Fibroblast of gingiva (primary cell): ENCODE results near the gene FLAD1.

Experiments used
- DNase-seq: peaks from one replicate; pipeline ENCODE4 v3.0.0-alpha.2; 2011; ENCODE audit warnings: low read depth

FLAD1 gene

DNA sequence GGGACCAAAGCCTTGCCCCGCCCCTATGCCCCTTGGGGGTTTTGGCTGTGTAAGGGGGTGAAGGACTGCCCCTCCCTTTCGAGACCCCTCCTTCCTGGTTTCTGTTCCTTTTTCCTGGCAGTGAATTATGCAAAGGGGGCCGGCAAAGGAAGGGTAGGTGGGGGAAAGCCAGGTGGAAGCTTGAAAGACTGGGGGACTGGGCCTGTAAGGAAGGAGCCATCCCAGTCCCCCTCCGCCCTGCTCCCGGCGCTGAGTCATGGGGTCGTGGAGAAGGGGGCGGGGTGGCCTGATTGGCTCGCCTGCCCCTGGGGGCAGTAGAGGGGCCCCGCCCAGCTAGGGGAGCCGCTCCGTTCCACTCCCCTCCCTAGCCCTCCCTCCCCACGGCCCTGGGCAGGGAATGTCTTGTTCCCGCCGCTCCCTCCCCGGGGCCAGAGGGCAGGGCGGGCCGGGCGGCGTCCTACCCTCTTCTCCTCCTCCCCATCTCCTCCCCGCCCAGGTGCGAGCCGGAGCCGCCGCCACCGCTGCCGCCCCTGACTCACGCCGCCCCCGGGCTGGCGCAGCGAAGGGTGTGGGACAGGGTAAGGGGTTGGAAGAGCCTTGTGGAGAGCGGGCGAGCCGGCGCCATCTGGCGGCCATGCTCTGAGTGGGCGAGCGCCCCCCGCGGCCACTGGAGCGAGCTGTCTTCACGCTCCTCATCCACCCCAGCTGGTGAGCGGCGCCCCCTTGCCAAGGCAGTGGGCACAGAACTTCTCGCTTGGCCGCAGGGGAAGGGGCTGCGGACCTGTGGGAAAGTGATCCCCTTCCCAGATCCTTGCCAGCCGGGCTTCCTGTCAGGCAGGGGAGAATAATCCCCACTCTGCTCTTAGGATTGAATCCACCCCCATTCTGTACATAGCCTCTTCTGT, 34.1 kb downstream of the FLAD1 start:
- peak; percentile 85 for DNase-seq

DNA sequence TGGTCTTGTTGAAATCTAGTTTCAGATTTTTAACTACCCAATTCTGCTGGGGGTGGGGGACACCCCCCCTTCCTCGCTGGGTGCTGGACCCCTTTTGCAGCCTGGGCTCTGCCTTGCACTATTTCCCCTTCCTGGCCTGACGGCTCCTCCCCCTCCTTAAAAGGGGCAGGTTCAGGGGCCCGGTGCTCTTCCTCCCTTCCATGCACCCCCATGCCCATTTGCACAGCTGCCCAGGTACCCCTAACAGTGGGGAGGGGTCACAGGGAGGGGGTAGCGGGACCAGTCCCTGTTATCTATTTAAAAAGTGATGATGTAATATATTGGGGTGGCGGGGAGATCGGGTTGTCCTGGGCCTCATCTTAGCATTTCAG, 34.8 kb downstream of the FLAD1 start:
- DNase-seq, result no peak

DNA sequence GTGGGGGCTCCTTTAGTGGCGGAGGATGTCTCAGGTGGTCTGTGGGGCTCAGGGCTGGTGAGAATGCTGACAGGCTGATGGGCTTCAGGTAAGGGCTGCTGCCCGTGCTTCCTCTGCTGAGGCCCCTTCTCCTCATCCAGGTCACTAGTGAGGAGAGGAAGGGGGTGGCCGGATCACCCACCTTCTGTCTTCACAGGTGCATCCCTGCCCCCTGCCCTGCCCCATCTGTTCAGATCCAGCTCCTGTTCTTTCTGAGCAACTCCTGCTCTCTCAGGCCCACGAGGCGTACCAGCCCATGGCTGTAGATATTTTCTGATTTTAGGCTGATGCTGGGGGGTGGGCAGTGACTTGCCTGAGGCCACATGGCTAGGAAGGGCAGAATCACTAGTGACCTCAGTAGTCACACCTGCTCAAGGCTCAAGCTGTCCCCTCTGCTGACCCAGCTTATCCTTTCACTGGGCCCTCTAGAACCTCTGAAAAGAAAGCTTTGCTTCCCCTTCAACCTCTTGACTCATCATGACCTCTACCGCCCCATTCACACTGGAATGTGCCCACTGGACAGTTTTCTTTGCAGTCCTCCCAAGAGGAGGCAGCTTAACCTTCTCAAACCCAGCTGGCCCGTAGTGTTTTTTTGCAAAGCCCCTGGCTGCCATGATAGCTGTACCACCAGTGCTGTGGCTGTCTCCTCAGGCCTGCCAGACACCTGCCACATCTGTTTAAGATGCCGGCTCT, 35.6 kb downstream of the FLAD1 start:
- no peak for DNase-seq

DNA sequence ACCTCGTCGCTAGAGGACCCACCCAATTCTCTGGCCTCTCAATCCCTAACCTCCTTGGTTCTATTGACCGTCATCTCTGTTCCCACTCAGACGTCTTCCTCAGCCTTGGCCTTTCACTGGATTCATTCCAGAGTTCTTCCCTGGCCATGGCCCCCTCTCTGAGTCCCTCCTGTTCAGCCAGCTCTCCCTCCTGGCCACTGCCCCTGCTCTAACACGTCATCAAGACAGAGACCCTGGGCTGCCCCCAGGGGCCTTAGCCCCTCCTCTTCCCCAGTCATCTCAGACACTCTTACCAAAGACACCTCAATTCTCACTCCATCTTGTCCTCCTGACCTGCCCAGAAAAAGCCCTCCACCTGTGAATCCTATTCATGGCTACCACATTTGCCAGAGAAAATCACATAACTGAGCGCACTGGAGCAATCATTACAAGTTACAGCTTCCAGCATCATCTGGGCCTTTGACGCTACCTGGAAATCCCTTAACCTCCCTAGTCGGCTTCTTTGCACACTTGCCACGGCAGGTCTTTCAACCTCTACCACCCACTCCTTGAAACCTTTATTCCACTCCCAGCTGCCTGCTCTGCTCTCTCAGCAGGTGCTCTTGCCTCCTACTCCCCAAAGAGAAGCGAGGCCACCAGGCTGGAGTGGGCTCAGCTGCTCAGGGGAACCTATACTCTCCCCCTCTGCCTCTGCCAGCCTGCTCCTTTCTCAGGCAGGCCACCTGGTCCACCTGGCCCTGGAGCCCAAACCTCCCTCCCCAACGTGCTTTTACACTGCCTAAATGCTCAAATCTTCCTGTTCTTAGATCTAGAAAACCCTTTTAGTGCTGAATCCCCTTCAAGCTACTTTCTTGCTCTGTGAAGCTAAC, 36.5 kb downstream of the FLAD1 start:
- no peak for DNase-seq

DNA sequence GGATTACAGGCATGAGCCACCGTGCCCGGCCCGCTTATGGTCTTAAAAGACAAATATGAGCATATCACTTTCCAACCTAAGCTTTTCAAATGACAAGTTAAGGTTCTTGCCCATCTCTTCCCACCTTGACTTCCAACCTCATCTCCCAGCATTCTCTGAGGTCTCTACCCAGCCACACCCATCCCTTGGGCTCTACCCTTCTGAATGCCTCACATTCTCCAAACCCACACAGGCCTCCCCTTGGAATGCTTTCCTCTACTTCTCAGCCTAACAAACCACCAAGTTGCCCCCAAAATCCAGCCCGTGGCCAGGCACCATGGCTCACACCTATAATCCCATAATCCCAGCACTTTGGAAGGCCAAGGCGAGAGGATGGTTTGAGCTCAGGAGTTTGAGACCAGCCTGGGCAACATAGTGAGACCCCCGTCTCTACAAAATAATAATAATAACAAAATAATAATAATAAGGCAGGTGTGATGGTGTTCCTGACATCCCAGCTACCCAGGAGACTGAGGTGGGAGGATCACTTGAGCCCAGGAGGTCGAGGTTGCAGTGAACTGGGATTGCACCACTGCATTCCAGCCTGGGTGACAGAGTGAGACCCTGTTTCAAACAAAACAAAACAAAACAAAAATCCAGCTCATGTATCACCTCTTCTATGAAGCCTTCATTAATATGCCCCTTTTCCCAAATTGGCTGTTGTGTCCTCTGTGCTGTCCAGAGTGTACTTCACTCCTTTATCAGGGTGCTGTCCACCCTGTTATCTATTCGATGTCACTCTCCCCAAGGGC, 39.2 kb downstream of the FLAD1 start:
- no peak for DNase-seq

DNA sequence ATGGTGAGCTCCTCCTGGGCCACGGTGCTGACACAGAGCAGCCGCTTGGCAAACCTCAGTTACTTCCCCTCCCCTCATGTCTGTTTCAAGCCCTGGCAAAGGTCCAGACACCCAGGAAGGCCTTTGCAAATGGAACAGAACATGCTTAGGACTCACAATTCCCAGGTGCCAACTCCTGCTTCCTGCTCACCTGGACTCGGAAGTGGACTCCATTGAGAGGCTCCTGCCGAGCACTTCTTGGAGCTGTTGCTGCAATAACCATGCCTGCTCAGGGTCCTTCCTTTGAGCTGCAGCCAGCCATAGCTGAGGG, 39.7 kb downstream of the FLAD1 start:
- DNase-seq, result no peak

DNA sequence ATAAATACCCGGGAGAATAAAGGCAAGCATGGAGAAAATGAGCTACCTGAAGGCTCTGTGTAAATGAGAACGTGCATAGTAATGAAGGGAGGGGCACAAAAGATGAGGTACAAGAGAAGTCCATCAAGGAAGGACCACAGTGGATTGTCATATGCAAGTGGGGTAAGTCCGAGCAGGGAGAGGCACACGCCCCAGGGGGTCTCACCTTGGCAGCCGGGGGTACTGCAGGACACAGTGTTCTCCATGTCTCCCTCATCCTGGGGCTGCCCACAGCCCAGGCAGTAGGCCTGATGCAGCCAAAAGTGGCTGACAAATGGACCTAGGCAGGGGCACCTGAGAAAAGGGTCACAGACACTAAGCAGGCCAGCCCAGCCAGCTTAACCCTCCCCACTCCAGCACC, 40.5 kb downstream of the FLAD1 start:
- no peak for DNase-seq

DNA sequence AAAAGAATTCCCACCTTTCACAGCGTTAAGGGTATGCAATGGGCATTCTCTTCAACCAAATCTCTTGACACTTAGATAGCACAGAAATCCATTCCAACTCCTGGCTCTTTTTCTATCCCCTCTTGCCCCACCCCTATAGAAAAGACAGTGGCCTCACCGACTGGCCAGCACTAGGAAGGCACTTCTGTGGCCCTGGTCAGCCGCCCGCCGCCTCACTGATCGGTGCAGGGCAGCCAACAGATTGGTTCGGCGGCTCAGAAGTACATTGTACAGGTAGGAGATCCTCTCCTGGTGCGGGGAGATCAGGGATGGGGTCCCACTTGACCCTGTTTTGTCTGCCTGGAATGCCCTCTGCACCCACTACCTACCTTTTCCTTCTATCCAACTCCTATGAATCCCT, 41.2 kb downstream of the FLAD1 start:
- DNase-seq, result no peak

DNA sequence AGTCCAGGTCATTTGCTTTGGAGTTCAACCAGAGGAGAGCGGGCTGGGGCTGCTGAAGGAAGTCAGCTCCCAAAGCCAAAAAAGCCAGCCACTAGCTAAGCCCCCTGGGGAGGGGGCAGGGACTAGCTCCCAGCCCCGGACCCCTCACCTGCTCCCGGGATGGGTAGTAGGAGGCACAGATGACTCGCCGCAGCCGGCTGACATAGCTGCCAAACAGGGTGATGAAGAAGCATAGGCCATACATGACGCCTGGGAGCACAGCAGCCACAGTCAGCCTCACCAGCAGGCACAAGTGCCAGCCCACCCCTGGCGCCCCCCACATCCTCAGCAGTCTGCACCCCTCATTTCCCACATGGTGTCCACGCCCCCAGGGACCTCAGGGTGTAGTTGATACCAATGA, 43.0 kb downstream of the FLAD1 start:
- no peak for DNase-seq

DNA sequence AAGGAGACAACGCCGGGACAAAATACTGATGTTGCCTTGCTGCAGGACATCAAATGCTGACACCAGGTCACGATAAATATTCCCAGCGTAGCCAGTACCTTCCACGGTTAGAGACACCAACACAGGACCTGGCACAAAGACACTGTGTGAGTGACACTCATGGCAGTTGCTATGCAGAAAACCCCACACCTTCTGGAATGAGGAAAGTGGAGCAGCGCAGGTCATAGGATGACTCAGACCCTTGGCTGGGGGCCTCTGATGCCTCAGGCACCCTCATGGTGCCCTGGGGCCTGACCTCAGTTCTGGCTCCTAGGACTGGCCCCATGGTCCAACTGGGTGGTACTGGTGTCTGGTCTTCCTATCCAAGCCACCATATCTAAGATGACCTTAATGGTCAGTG, 43.4 kb downstream of the FLAD1 start:
- no peak for DNase-seq

DNA sequence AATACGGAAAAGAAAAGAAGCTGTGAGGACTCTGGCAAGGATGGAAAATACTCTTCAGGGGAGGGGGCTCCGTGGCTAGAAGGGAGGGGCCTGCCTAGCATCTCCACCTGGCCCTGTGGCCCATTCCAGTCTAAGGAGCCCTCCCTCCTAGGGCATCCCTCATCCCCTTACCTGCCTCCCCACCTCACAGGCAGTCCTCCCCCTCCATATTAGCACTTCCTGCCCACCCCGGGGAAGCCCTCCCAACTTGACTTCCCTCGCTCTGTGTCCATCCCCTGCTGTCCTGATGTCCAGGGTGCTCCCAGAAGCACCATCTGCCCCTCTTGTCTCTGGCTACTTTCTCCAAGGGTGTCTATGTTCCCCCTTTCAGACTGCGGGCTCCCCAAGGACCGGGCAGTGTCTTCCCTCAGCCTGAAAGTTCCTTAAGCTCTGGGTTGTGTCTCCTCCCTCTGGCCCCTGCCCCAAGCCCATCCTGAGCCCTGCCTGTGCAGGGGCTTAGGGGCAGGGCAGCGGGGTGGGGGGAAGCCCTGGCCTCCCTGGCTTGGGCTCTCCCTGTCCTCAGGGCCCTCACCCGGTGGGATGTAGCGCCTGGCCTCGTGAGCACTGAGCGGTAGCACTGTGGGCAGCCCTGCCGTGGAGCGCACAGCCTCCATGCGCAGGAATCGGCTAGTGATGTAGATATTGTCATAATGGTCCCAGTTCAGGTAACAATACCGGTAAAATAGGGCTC, 46.5 kb downstream of the FLAD1 start:
- no peak for DNase-seq

DNA sequence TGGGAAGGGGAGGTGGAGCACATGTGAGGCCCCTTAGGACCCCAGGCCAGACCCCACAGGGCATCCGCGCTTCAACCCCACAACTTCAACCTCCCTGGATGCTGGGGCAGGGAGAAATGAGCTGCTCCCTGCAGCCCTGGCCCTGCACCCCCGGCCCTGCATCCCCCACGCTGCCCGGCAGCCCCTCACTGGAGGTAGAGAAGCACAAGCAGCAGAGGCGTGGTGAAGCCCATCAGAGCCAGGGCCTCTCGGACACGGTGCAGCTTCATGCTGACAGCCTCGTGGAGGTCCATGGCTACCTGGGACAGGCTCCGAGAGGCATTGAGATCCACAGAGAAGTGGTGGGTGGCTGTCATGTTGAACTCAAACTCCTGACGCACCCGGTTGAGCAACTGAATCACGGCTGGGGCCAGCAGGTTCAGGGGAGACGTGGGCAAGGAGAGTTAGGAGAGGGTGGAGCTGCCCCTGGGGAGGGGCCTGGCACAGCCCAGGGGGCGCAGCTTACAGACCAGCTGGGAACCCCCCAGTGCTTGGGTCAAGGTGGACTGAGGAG, 47.2 kb downstream of the FLAD1 start:
- no peak for DNase-seq

DNA sequence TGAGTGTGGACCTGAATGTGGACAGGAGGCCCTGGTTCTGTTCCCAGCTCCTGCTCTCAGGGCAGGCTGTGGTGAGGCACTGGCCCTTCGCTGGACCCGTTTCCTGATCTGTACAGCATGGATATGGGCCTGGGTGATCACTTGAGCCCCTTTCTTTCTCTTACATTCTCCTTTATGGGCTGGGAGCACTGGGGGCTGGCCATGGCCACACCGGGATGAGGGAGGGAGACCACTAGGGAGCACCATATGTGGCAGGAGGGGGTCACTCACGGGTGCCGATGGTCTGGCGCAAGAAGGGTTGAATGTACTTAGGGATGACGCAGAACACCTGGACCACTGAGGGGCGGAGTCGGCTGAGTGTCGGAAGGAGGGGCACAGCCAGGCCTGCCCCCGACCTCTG, 47.8 kb downstream of the FLAD1 start:
- no peak for DNase-seq

DNA sequence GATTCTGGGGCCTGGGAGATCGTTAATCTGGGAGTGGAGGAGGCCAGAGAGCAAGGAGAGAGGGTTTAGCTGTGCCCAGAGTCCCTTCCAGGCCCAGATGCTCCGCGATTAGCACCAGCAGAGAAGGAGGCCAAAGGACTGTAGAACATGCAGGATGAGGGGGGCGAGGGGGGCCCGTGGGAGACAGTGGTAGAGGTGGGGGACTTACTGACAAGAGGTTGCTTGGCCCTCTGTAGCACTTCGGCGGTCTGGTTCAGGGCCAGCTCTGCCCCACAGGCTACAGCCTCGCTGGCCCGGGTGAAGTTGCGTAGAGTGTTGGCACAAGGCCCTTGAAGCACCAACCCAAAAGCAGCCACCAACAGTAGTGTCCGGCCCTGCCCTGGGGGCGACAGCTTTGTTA, 49.7 kb downstream of the FLAD1 start:
- DNase-seq, result no peak

DNA sequence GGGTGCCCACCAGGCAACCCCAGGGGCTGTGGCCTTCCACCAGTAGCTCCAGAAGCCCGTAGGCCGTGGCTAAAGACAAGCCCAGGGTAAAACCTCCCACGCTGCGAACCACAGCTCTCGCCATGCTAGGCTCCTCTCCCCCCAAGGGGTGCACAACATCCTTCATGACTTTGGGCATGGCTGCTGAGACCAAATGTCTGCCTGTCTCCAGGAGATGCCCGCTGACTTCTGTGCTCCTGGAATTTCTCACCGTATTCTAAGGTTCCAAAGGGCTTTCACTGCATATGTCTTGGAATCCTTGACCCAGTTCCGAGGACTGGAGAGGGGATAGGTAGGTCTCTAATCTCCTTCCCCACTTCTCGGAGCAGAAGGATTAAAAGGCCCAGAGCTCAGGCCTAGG, 50.4 kb downstream of the FLAD1 start, which contains the start of the genes DCST1 and DCST2:
Gene DCST1, plus strand, starts transcription at position 301 of the 400 bp plus-strand sequence. CDS start 213 bp downstream, outside the sequence.
Gene DCST2, minus strand, starts transcription at position 258 of the 400 bp plus-strand sequence. Its CDS starts 80 bp downstream, at position 178.
- no peak for DNase-seq

DNA sequence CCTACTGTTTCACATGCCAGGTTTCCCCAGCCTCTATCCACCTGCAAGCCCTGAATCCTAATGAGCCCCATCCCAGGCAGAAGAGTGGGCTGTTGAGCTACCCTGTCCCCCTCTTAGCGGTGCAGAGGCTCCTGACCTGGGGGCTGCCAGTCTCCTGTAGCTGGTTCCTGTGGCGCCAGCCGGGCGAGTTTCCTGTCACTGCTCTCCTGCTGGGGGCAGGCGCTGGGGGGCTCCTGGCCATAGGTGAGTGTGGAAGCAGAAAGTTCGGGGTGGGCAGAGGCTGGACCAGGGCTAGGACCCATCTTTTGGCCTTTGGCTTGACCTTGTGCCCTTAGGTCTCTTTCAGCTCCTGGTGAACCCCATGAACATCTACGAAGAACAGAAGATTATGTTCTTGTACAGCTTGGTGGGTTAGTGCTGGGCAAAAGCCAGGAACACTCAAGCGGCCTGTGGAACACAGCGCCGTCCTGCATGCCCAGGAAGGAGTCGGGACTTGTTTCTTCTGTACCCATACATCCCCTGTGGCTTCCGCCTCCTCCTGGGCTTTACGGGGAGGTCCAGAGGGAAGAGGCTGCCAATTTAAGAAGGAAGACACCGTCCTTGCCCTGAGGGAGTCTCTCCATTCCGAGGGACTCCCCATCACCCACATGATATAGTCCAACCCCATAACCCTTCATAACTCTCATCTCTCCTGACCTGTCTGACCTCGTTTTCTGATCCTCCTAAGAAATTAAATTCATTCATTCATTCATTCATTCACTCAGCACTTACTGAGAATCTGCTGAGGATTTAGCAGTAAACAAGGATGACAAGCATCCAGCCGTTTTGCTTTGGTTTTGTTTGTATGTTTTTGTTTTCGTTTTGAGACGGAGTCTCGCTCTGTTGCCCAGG, 51.4 kb downstream of the FLAD1 start:
- no peak for DNase-seq

DNA sequence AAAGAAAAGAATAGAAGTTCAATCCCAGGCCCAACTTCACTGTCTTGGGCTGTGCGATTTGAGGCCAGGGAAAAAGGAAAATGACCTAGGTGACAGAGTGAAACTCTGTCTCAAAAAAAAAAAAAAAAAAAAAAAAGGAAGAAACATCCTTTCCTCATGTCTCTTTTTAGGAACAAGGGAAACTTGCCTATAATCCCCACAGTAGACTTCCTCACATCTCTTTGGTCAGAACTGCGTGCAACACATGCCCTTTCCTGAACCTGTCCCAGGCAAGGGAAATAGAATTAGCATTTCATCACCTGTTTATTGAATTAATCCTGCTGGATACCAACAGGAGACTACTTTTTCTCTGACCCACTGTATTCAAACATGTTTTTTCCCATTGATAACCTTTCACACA, 52.8 kb downstream of the FLAD1 start:
- no peak for DNase-seq

DNA sequence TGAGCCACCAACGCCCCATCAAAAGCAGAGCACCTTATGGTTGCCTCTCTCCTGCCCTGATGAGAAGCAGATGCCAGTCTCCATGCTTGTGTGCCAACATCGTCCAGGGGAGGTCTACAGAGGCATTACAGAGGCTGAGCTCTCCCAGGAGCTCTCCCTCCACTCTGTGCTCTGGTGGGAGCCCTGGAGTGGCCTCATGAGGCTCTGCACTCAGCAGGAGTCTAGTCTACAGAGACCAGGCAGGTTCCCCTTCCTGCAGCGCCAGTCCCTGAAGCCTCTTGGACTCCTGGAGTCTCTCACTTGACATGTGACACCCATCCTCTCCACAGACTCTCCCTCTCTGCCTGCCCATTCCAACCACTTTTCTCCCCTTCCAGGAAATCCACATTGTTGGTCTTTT, 53.9 kb downstream of the FLAD1 start:
- no peak for DNase-seq

DNA sequence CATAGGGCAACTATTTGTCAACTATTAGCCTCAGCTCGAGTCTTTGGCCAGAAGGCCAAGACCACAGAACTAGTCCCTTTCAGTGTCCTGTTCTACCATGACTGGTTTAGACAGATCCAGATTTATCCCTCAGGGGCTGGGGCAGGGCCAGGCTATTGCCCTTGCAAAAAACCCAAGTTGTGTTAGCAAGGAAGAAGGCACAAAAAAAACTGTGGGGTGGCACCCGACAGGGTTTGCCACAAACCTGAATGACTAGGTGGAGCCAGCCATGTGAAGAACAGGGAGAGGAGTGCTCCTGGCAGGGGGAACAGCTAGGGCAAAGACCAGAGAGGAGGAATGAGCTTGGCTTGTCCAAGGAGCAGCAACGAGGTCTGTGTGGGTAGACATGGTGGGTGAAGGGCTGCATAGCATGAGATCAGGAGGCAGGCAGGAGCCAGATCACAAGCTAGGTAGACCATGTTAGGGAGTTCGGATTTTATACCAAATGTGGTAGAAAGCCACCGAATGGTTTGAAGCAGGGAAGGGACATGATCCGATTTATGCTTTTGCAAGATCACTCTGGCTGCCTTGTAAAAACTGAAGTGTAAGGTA, 54.8 kb downstream of the FLAD1 start:
- no peak for DNase-seq
